Left lung (tissue), 10 donors: ENCODE results near the gene TMOD1. TPM values are rescaled to one million over a fixed set of nuclear protein-coding genes. Genes with fewer than 3 reads are reported as not detected.

Experiments used
- ATAC-seq: fragments of 200-7000 bp; cut with Tn5 transposase; one replicate; pipeline ENCODE4 v1.9.1; 2020; ENCODE audit warnings: moderate library complexity
- DNase-seq, 4 donors: peaks; one replicate each; pipeline ENCODE4 v3.0.0-alpha.2; 2013 to 2020
- H3K27ac ChIP-seq, 2 donors: fragments of 200-600 bp; sonication (generic) in 1 of 2; one replicate each; pipeline versions ENCODE4 v1.5.0 to v1.8.0; 2020 to 2021
- H3K27me3 ChIP-seq, 2 donors: fragments of 200-600 bp; sonication (generic) in 1 of 2; one replicate each; pipeline versions ENCODE4 v1.5.0 to v1.8.0; 2020 to 2021
- H3K36me3 ChIP-seq, 2 donors: fragments of 200-600 bp; sonication (generic) in 1 of 2; one replicate each; pipeline versions ENCODE4 v1.5.0 to v1.8.0; 2020 to 2021
- H3K4me1 ChIP-seq, 2 donors: fragments of 200-600 bp; one replicate each; pipeline ENCODE4 v1.8.0; 2021
- H3K4me3 ChIP-seq, 2 donors: fragments of 200-600 bp; sonication (generic) in 1 of 2; one replicate each; pipeline versions ENCODE4 v1.5.0 to v1.8.0; 2020 to 2021; ENCODE audit warnings: mild to moderate bottlenecking in 1 of 2
- H3K9me3 ChIP-seq, 2 donors: fragments of 200-600 bp; sonication (generic) in 1 of 2; one replicate each; pipeline versions ENCODE4 v1.5.0 to v1.8.0; 2020 to 2021
- intact Hi-C, 2 donors: fragments of 100-400 bp; cut with DNase I; formaldehyde crosslinking; loops; one replicate each; pipeline versions ENCODE4 v1.11.2 to v1.14.2; 2022
- polyA plus RNA-seq, 6 donors: library from polyadenylated mRNA; unstranded; fragments of 120-200 nt; gene quantifications; one replicate each; pipeline ENCODE4 v1.2.1, GENCODE V29; 2013; ENCODE audit not compliant: insufficient read length in 6 of 6
- total RNA-seq, 2 donors: library from RNA; stranded (reverse); fragmentation: NEBNext Ultra II Directional; extraction: Animal tissue kit (Norgen Biotek cat#: 25700); gene quantifications; one replicate each; pipeline ENCODE4 v1.2.1, GENCODE V29; 2021
- TF ChIP-seq, protein P1 (sequence below), 2 donors: fragments of 200-600 bp; sonication (generic) in 1 of 2; IDR thresholded peaks; one replicate each; pipeline versions ENCODE4 v1.5.0 to v1.8.0; 2021; ENCODE audit warnings: antibody characterized with exemption in 2 of 2
- donor health status: DM: no; HTN: yes; CAD: no.
- donor health status: DM: no; HTN: no; CAD: no.

Gene TMOD1
- total and polyA plus RNA-seq, 8 donors: 1.1 to 6.0 (median 2.5) TPM

- TF ChIP-seq, protein P1, sequence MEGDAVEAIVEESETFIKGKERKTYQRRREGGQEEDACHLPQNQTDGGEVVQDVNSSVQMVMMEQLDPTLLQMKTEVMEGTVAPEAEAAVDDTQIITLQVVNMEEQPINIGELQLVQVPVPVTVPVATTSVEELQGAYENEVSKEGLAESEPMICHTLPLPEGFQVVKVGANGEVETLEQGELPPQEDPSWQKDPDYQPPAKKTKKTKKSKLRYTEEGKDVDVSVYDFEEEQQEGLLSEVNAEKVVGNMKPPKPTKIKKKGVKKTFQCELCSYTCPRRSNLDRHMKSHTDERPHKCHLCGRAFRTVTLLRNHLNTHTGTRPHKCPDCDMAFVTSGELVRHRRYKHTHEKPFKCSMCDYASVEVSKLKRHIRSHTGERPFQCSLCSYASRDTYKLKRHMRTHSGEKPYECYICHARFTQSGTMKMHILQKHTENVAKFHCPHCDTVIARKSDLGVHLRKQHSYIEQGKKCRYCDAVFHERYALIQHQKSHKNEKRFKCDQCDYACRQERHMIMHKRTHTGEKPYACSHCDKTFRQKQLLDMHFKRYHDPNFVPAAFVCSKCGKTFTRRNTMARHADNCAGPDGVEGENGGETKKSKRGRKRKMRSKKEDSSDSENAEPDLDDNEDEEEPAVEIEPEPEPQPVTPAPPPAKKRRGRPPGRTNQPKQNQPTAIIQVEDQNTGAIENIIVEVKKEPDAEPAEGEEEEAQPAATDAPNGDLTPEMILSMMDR (IDR thresholded peaks at IDR 0.05): no peak
- Histone ChIP-seq H3K27ac (no peak overlapping the region), H3K27me3 (no peaks in the 10 kb centered on the region), H3K4me1 (no peaks in the 10 kb centered on the region), H3K4me3 (no peak overlapping the region), H3K9me3 (no peaks in the 10 kb centered on the region), H3K36me3 (no peaks in the 10 kb centered on the region)
- ATAC-seq (no peak), DNase-seq (no peak)
- intact Hi-C loops: no loop called here
These were observed 47.5 kb downstream of the TMOD1 start for GRCh38 chr9:97548819-97549540.

GRCh38 chr9:97550386-97550785 lies 48.9 kb downstream of the TMOD1 start:
- H3K4me1 ChIP-seq: no peaks in the 10 kb centered on the region
- no peak overlapping the region for H3K27ac ChIP-seq
- H3K9me3 ChIP-seq: no peaks in the 10 kb centered on the region
- DNase-seq (no peak), ATAC-seq (no peak)
- intact Hi-C loops: no loop called here
- TF ChIP-seq, protein P1 (IDR thresholded peaks at IDR 0.05): no peak
- no peaks in the 10 kb centered on the region for H3K36me3 ChIP-seq
- no peaks in the 10 kb centered on the region for H3K27me3 ChIP-seq
- H3K4me3 ChIP-seq: no peak overlapping the region

DNA sequence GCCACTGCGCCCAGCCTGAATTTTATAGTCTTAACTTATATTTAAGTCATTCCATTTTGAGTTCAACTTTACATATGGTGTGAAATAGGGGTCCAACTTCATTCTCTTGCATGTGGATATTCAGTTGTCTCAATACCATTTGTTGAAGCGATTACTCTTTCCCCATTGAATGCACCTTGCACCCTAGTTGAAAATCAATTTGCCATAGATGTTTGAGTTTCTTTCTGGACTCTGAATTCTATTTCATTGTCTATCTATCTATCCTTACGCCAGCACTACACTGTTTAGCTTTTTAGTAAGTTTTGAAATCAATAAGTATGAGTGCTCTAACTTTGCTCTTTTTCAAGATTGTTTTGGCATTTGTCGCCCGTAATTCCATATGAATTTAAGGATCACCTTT lies 49.8 kb downstream of the TMOD1 start:
- Histone ChIP-seq H3K4me3 (no peak overlapping the region), H3K4me1 (no peaks in the 10 kb centered on the region), H3K9me3 (no peaks in the 10 kb centered on the region), H3K27ac (no peak overlapping the region), H3K36me3 (no peaks in the 10 kb centered on the region), H3K27me3 (no peaks in the 10 kb centered on the region)
- no peak for DNase-seq
- intact Hi-C loops: no loop called here
- TF ChIP-seq, protein P1 (IDR thresholded peaks at IDR 0.05): no peak
- ATAC-seq: no peak

GRCh38 chr9:97553141-97553540 lies 51.7 kb downstream of the TMOD1 start:
- intact Hi-C loops: no loop called here
- DNase-seq (no peak), ATAC-seq (no peak)
- no peak overlapping the region for H3K4me3 ChIP-seq
- H3K4me1 ChIP-seq: peaks cover 11 to 12% of the 10 kb centered on the region in 2 donors
- no peaks in the 10 kb centered on the region for H3K27me3 ChIP-seq
- H3K9me3 ChIP-seq: no peaks in the 10 kb centered on the region
- no peaks in the 10 kb centered on the region for H3K36me3 ChIP-seq
- H3K27ac ChIP-seq: no peak overlapping the region
- TF ChIP-seq, protein P1 (IDR thresholded peaks at IDR 0.05): no peak

DNA sequence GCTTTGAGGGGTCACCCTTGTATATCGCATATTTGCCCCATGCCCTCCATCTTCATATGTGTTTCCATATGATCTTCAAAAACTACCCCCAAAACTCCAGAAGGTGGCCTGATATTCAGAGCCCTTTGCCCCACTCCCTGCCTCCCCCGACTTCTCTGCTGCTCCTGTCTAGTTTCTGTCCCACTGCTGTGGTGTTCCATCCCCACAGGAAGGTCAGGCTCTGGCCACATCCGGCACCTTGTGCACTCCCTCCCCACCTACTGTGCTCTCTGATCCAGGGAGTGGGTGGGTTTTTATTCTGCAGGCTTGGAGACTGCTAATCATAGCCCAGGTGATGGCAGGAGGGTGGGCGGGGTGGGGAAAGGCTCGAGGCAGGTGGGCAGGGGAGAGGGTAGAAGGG lies 52.4 kb downstream of the TMOD1 start:
- no peaks in the 10 kb centered on the region for H3K27me3 ChIP-seq
- intact Hi-C loops: no loop called here
- no peak for DNase-seq

More for the DNA sequence above, 52.4 kb downstream of the TMOD1 start:
- no peak for ATAC-seq
- H3K4me3 ChIP-seq: no peak overlapping the region
- peaks cover 11 to 19% of the 10 kb centered on the region in 2 donors for H3K4me1 ChIP-seq
- H3K27ac ChIP-seq: no peak overlapping the region
- no peaks in the 10 kb centered on the region for H3K36me3 ChIP-seq
- TF ChIP-seq, protein P1 (IDR thresholded peaks at IDR 0.05): no peak
- no peaks in the 10 kb centered on the region for H3K9me3 ChIP-seq
